B cell (primary cell): Measurements from ENCODE around the gene TM4SF5. TPM values are rescaled to one million over a fixed set of nuclear protein-coding genes. Genes with fewer than 3 reads are reported as not detected.

Experiments
- ATAC-seq: fragments of 200-7000 bp; cut with Tn5 transposase; one replicate; pipeline ENCODE4 v1.10.0; 2021; ENCODE audit warnings: low read depth, mild to moderate bottlenecking, moderate number of reproducible peaks, moderate library complexity
- CTCF ChIA-PET: fragments of 350-600 bp; sonication (Branson Sonifier 250); formaldehyde crosslinking; loops from one replicate; lab custom pipeline; 2021; ENCODE audit warnings: antibody characterized with exemption, inconsistent platforms; lab: Charles Lee
- POLR2A ChIA-PET: fragments of 350-600 bp; sonication (Branson Sonifier 250); formaldehyde crosslinking; loops from one replicate; lab custom pipeline; 2021; ENCODE audit warnings: antibody characterized with exemption; lab: Charles Lee
- DNase-seq: peaks from one replicate; pipeline ENCODE4 v3.0.0; 2013
- H2AFZ ChIP-seq: 2 replicates; pipeline ENCODE4 v1.6.1; 2012; ENCODE audit warnings: mild to moderate bottlenecking, low read depth, low read length; ENCODE audit not compliant: insufficient read depth, poor library complexity, severe bottlenecking
- H3K27ac ChIP-seq, 2 donors: 1 replicate in 1 of 2; 2 replicates in 1 of 2; pipeline ENCODE4 v1.5.1; 2012 to 2013; ENCODE audit warnings: low read length in 2 of 2, mild to moderate bottlenecking in 2 of 2, moderate library complexity in 1 of 2
- H3K27me3 ChIP-seq, 4 experiments: fragments of 200-600 bp in 1 of 4; sonication (generic) in 1 of 4; replicated peaks in 1 of 4; 1 replicate in 2 of 4; 2 replicates in 2 of 4; pipeline versions ENCODE4 v1.6.1 to v1.7.0; 2013 to 2016; ENCODE audit warnings: low read length in 3 of 4, mild to moderate bottlenecking in 2 of 4, mixed read lengths in 1 of 4, moderate library complexity in 1 of 4; ENCODE audit not compliant: insufficient read depth in 4 of 4, control insufficient read depth in 3 of 4; ENCODE audit errors: control extremely low read depth in 1 of 4
- H3K36me3 ChIP-seq, 2 experiments: replicated peaks in 1 of 2; 1 replicate in 1 of 2; 2 replicates in 1 of 2; pipeline versions ENCODE4 v1.6.1 to v1.7.1; 2013; ENCODE audit warnings: low read length in 1 of 2; ENCODE audit not compliant: insufficient read depth in 2 of 2, control insufficient read depth in 1 of 2; ENCODE audit errors: control extremely low read depth in 1 of 2, extremely low read depth in 1 of 2
- H3K4me1 ChIP-seq, 2 donors: fragments of 200-600 bp in 1 of 2; sonication (generic) in 1 of 2; 1 replicate in 1 of 2; 2 replicates in 1 of 2; pipeline versions ENCODE4 v1.5.1 to v1.6.1; 2013 to 2017; ENCODE audit warnings: low read length in 2 of 2; ENCODE audit not compliant: control insufficient read depth in 2 of 2, insufficient read depth in 2 of 2
- H3K4me2 ChIP-seq: replicated peaks from 2 replicates; pipeline ENCODE3; 2012; ENCODE audit warnings: mild to moderate bottlenecking, low read depth, low read length; ENCODE audit not compliant: poor library complexity, severe bottlenecking
- H3K4me3 ChIP-seq, 5 experiments: fragments of 200-600 bp in 1 of 5; sonication (generic) in 1 of 5; 1 replicate in 3 of 5; 2 replicates in 2 of 5; pipeline versions ENCODE4 v1.5.1 to v1.7.0; 2011 to 2016; ENCODE audit warnings: low read length in 4 of 5, mild to moderate bottlenecking in 4 of 5, low read depth in 2 of 5, control low read depth in 1 of 5, moderate library complexity in 1 of 5; ENCODE audit not compliant: insufficient read depth in 1 of 5; ENCODE audit errors: control extremely low read depth in 1 of 5, extremely low read depth in 1 of 5
- H3K79me2 ChIP-seq: fragments of 200-600 bp; sonication (generic); one replicate; pipeline ENCODE4 v1.6.0; 2016; ENCODE audit warnings: low read length; ENCODE audit not compliant: control insufficient read depth, insufficient read depth
- H3K9ac ChIP-seq: fragments of 200-600 bp; sonication (generic); 2 replicates; pipeline ENCODE4 v1.6.1; 2017; ENCODE audit warnings: mild to moderate bottlenecking, low read length, moderate library complexity
- H3K9me3 ChIP-seq, 3 donors: one replicate each; pipeline versions ENCODE4 v1.6.1 to v1.7.1; 2013; ENCODE audit warnings: low read length in 2 of 3; ENCODE audit not compliant: control insufficient read depth in 2 of 3, insufficient read depth in 1 of 3; ENCODE audit errors: control extremely low read depth in 1 of 3
- H4K20me1 ChIP-seq: 2 replicates; pipeline ENCODE4 v1.6.0; 2012; ENCODE audit warnings: mild to moderate bottlenecking, low read length; ENCODE audit not compliant: insufficient read depth, control insufficient read depth, poor library complexity, severe bottlenecking
- H3K27ac Mint-ChIP-seq: one replicate; pipeline ENCODE4 v1.8.0; 2021; ENCODE audit warnings: mixed read lengths
- H3K27me3 Mint-ChIP-seq: one replicate; pipeline ENCODE4 v1.8.0; 2021; ENCODE audit warnings: mixed read lengths
- H3K4me1 Mint-ChIP-seq: one replicate; pipeline ENCODE4 v1.8.0; 2021; ENCODE audit warnings: mixed read lengths
- H3K4me3 Mint-ChIP-seq: one replicate; pipeline ENCODE4 v1.8.0; 2021; ENCODE audit warnings: mixed read lengths
- H3K9me3 Mint-ChIP-seq: one replicate; pipeline ENCODE4 v1.8.0; 2022; ENCODE audit warnings: mixed read lengths; ENCODE audit not compliant: insufficient read depth
- EZH2 ChIP-seq: IDR thresholded peaks from 2 replicates; pipeline ENCODE4 v1.6.1; 2012; ENCODE audit warnings: borderline replicate concordance, low read depth, mild to moderate bottlenecking, moderate library complexity, low read length; ENCODE audit not compliant: insufficient read depth, poor library complexity, severe bottlenecking
- WGBS: methylation state at CpG from one replicate; pipeline ENCODE4 v1.1.5; 2013; ENCODE audit warnings: missing lambda C conversion rate; ENCODE audit not compliant: insufficient coverage; 5-methylcytosine and 5-hydroxymethylcytosine counted together
- intact Hi-C: fragments of 100-400 bp; cut with micrococcal nuclease; formaldehyde crosslinking; loops from one replicate; pipeline ENCODE4 v1.10.0; 2022
- polyA plus RNA-seq: library from polyadenylated mRNA; depleted of rRNA; stranded (reverse); fragments of >200 nt; gene quantifications from 2 replicates; pipeline ENCODE4 v1.2.3, GENCODE V29; 2012
- total RNA-seq, 2 donors: library from RNA; stranded (reverse); fragments of 120-200 nt in 1 of 2; gene quantifications; 1 replicate in 1 of 2; 2 replicates in 1 of 2; pipeline versions ENCODE4 v1.2.3 to v1.2.4, GENCODE V29; 2013 to 2022
- TF ChIP-seq, protein P1 (sequence below): fragments of 200-600 bp; IDR thresholded peaks from one replicate; pipeline ENCODE4 v1.8.0; 2022; ENCODE audit warnings: antibody characterized with exemption, mild to moderate bottlenecking

The TM4SF5 gene
- total and polyA plus RNA-seq, 2 donors (not counting 1 experiment from before 2014, with no cell fraction given) = not detected

- Histone ChIP-seq H3K4me1 (no peaks in the 10 kb centered on the region), H3K79me2 (no peaks in the 10 kb centered on the region), H3K36me3 (peaks cover 0 to 31% of the 10 kb centered on the region in 2 experiments), H3K4me3 (no peak overlapping the region), H2AFZ (no peak overlapping the region), H3K27ac (no peak overlapping the region), H3K4me2 (no peak overlapping the region), H3K9ac (no peak overlapping the region), H3K27me3 (no peaks in the 10 kb centered on the region), H4K20me1 (no peaks in the 10 kb centered on the region), H3K9me3 (no peaks in the 10 kb centered on the region)
- DNase-seq = no peak
- ATAC-seq = no peak
- TF ChIP-seq, protein P1, sequence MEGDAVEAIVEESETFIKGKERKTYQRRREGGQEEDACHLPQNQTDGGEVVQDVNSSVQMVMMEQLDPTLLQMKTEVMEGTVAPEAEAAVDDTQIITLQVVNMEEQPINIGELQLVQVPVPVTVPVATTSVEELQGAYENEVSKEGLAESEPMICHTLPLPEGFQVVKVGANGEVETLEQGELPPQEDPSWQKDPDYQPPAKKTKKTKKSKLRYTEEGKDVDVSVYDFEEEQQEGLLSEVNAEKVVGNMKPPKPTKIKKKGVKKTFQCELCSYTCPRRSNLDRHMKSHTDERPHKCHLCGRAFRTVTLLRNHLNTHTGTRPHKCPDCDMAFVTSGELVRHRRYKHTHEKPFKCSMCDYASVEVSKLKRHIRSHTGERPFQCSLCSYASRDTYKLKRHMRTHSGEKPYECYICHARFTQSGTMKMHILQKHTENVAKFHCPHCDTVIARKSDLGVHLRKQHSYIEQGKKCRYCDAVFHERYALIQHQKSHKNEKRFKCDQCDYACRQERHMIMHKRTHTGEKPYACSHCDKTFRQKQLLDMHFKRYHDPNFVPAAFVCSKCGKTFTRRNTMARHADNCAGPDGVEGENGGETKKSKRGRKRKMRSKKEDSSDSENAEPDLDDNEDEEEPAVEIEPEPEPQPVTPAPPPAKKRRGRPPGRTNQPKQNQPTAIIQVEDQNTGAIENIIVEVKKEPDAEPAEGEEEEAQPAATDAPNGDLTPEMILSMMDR = no peak
- TF ChIP-seq EZH2 = no peak
- no peak overlapping the region for H3K27ac Mint-ChIP-seq
- intact Hi-C loops = no loop called here
- no peaks in the 10 kb centered on the region for H3K4me1 Mint-ChIP-seq
- H3K4me3 Mint-ChIP-seq = no peak overlapping the region
- H3K27me3 Mint-ChIP-seq = no peaks in the 10 kb centered on the region
- no peaks in the 10 kb centered on the region for H3K9me3 Mint-ChIP-seq
- CTCF ChIA-PET = no interaction called here
- POLR2A ChIA-PET = no interaction called here
- 98% methylated on average over 10 of the region's 12 CpGs for WGBS
Observed at GRCh38 chr17:4818276-4818675, 46.6 kb downstream of the TM4SF5 start.

GRCh38 chr17:4822835-4823234 is 51.1 kb downstream of the TM4SF5 start:
- Mint-ChIP-seq H3K27me3 (no peaks in the 10 kb centered on the region), H3K9me3 (no peaks in the 10 kb centered on the region), H3K4me3 (no peak overlapping the region), H3K4me1 (no peaks in the 10 kb centered on the region), H3K27ac (no peak overlapping the region)
- Histone ChIP-seq H3K36me3 (peaks cover 0 to 5% of the 10 kb centered on the region in 2 experiments), H3K27me3 (no peaks in the 10 kb centered on the region), H3K4me3 (no peak overlapping the region), H3K4me2 (no peak overlapping the region), H3K4me1 (no peaks in the 10 kb centered on the region), H3K9ac (no peak overlapping the region), H3K9me3 (no peaks in the 10 kb centered on the region), H4K20me1 (no peaks in the 10 kb centered on the region), H3K27ac (no peak overlapping the region), H2AFZ (no peak overlapping the region), H3K79me2 (no peaks in the 10 kb centered on the region)
- 96% methylated on average over 3 of the region's 3 CpGs for WGBS
- CTCF ChIA-PET = no interaction called here
- POLR2A ChIA-PET = no interaction called here
- DNase-seq = no peak
- TF ChIP-seq, protein P1 = no peak
- TF ChIP-seq EZH2 = no peak
- ATAC-seq = no peak
- intact Hi-C loops = no loop called here
